Keratinocyte (primary cell): ENCODE measurements around the gene SPRTN. TPM values are rescaled to one million over a fixed set of nuclear protein-coding genes. Genes with fewer than 3 reads are reported as not detected.
A peak's percentile ranks its signal among the peaks of the same experiment; 100 is the strongest.

Experiments
- DNase-seq: peaks from one replicate; pipeline ENCODE4 v3.0.0-alpha.2; 2011; ENCODE audit warnings: low read depth, missing footprints, low spot score
- FAIRE-seq: peaks from 2 replicates; lab custom pipeline; 2011; peaks lifted over from hg19 to GRCh38; lab: Jason Lieb, UNC
- H2AFZ ChIP-seq: 2 replicates; pipeline ENCODE4 v1.6.0; 2012; ENCODE audit warnings: low read length, control low read depth, inconsistent platforms; ENCODE audit not compliant: control insufficient read depth
- H3K27ac ChIP-seq: 2 replicates; pipeline ENCODE4 v1.5.1; 2011; ENCODE audit warnings: low read length; ENCODE audit not compliant: control insufficient read depth, insufficient read depth
- H3K27me3 ChIP-seq: 3 replicates; pipeline ENCODE4 v1.6.0; 2011; ENCODE audit warnings: low read length; ENCODE audit not compliant: control insufficient read depth, insufficient read depth; ENCODE audit errors: extremely low read depth
- H3K36me3 ChIP-seq, 2 experiments: 2 replicates in 1 of 2; 3 replicates in 1 of 2; pipeline ENCODE4 v1.5.1; 2011; ENCODE audit warnings: low read length in 2 of 2, mild to moderate bottlenecking in 1 of 2; ENCODE audit not compliant: control insufficient read depth in 2 of 2, insufficient read depth in 2 of 2; ENCODE audit errors: extremely low read depth in 1 of 2
- H3K4me1 ChIP-seq: 3 replicates; pipeline ENCODE4 v1.5.1; 2011; ENCODE audit warnings: low read length; ENCODE audit not compliant: control insufficient read depth, insufficient read depth; ENCODE audit errors: extremely low read depth
- H3K4me2 ChIP-seq: 3 replicates; pipeline ENCODE4 v1.6.0; 2011; ENCODE audit warnings: low read depth, low read length; ENCODE audit not compliant: control insufficient read depth, insufficient read depth; ENCODE audit errors: extremely low read depth
- H3K4me3 ChIP-seq, 3 experiments: fragments of 200-600 bp in 1 of 3; sonication (generic) in 1 of 3; 2 replicates in 2 of 3; 3 replicates in 1 of 3; pipeline ENCODE4 v1.5.1; 2011 to 2016; ENCODE audit warnings: low read length in 3 of 3, mild to moderate bottlenecking in 3 of 3, control low read depth in 2 of 3, inconsistent platforms in 1 of 3, low read depth in 1 of 3, mixed read lengths in 1 of 3, mixed run types in 1 of 3, moderate library complexity in 1 of 3; ENCODE audit not compliant: control insufficient read depth in 2 of 3, insufficient read depth in 2 of 3; ENCODE audit errors: extremely low read depth in 1 of 3
- H3K79me2 ChIP-seq: 2 replicates; pipeline ENCODE4 v1.6.0; 2012; ENCODE audit warnings: low read length; ENCODE audit not compliant: control insufficient read depth, insufficient read depth
- H3K9ac ChIP-seq: 3 replicates; pipeline ENCODE4 v1.6.0; 2011; ENCODE audit warnings: low read length; ENCODE audit not compliant: control insufficient read depth, insufficient read depth; ENCODE audit errors: extremely low read depth
- H3K9me1 ChIP-seq: 3 replicates; pipeline ENCODE4 v1.6.0; 2011; ENCODE audit warnings: low read length; ENCODE audit not compliant: control insufficient read depth, insufficient read depth; ENCODE audit errors: extremely low read depth
- H3K9me3 ChIP-seq: 2 replicates; pipeline ENCODE4 v1.5.1; 2012; ENCODE audit warnings: low read depth, low read length; ENCODE audit not compliant: control insufficient read depth
- H4K20me1 ChIP-seq: 3 replicates; pipeline ENCODE4 v1.6.0; 2011; ENCODE audit warnings: low read length; ENCODE audit not compliant: control insufficient read depth, insufficient read depth; ENCODE audit errors: extremely low read depth
- EZH2 ChIP-seq: IDR thresholded peaks from one replicate; pipeline ENCODE4 v1.6.1; 2012; ENCODE audit warnings: inconsistent platforms, mild to moderate bottlenecking, low read length, moderate library complexity
- dilution Hi-C: fragments of 300-500 bp; cut with MboI; formaldehyde crosslinking; loops from one replicate; pipeline ENCODE4 v1.7.0; 2020; ENCODE audit warnings: low sequenced_read_pairs; ENCODE audit not compliant: extremely low pct_ligation_motif_present
- polyA plus RNA-seq, 5 experiments: library from polyadenylated mRNA; depleted of rRNA in 3 of 5; stranded (reverse) in 3 of 5; stranded (forward) in 1 of 5; unstranded in 1 of 5; fragments of >200 nt; gene quantifications; 1 replicate in 1 of 5; 2 replicates in 3 of 5; 3 replicates in 1 of 5; pipeline versions ENCODE4 v1.2.1 to v1.2.3, GENCODE V29; 2011 to 2012; ENCODE audit warnings: missing spikeins in 2 of 5, low read depth in 1 of 5, low replicate concordance in 1 of 5
- TF ChIP-seq, protein P1 (sequence below), 3 experiments: IDR thresholded peaks in 1 of 3; conservative IDR thresholded peaks in 1 of 3; optimal IDR thresholded peaks in 1 of 3; 2 replicates in 2 of 3; 3 replicates in 1 of 3; pipeline versions ENCODE3 to v1.5.1; 2011; ENCODE audit warnings: low read length in 3 of 3, mild to moderate bottlenecking in 3 of 3, moderate library complexity in 2 of 3, control low read depth in 1 of 3, inconsistent platforms in 1 of 3; ENCODE audit not compliant: insufficient read depth in 2 of 3; ENCODE audit errors: extremely low read depth in 1 of 3

SPRTN gene
- polyA plus RNA-seq, 1 donor (not counting 4 experiments of a cell fraction or from before 2014, with no cell fraction given), result 17.4 TPM

DNA sequence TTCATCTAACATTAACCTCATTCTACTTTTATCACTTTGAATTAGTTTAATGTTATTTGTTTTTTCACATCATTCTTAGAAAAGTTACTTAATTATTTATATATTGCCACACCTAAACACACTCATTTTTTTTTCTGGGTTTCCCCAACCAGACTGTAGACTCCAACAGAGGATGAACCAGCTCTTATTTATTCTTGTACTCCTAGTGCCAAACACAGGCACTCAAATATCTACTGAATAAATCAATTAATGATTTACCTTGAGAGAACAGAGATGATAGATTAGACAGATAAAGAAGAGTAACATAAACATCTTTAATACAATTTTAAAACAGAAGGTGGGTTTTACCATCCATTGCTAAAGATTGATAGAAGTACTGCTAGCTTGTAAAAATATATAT is 48.4 kb downstream of the SPRTN start:
- FAIRE-seq (no peak), DNase-seq (no peak)
- no peak overlapping the region for H2AFZ ChIP-seq
- no peaks in the 10 kb centered on the region for H3K9me3 ChIP-seq
- H3K36me3 ChIP-seq, result peaks cover 0 to 5% of the 10 kb centered on the region in 2 experiments
- peaks cover 58% of the 10 kb centered on the region for H3K4me1 ChIP-seq
- no peak overlapping the region for H3K4me3 ChIP-seq
- dilution Hi-C loops, result no loop called here
- H3K4me2 ChIP-seq, result no peak overlapping the region
- TF ChIP-seq, protein P1, sequence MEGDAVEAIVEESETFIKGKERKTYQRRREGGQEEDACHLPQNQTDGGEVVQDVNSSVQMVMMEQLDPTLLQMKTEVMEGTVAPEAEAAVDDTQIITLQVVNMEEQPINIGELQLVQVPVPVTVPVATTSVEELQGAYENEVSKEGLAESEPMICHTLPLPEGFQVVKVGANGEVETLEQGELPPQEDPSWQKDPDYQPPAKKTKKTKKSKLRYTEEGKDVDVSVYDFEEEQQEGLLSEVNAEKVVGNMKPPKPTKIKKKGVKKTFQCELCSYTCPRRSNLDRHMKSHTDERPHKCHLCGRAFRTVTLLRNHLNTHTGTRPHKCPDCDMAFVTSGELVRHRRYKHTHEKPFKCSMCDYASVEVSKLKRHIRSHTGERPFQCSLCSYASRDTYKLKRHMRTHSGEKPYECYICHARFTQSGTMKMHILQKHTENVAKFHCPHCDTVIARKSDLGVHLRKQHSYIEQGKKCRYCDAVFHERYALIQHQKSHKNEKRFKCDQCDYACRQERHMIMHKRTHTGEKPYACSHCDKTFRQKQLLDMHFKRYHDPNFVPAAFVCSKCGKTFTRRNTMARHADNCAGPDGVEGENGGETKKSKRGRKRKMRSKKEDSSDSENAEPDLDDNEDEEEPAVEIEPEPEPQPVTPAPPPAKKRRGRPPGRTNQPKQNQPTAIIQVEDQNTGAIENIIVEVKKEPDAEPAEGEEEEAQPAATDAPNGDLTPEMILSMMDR (optimal IDR thresholded peaks at IDR 0.05 in 1 of 3, IDR thresholded peaks at IDR 0.05 in 1 of 3, conservative IDR thresholded peaks at IDR 0.05 in 1 of 3; ENCODE audit: extremely low read depth in 1 of 3, insufficient read depth in 2 of 3, low read length in 3 of 3), result no peak
- TF ChIP-seq EZH2, result no peak
- peaks cover 2% of the 10 kb centered on the region for H3K9me1 ChIP-seq
- H3K79me2 ChIP-seq, result peaks cover 66% of the 10 kb centered on the region
- no peak overlapping the region for H3K9ac ChIP-seq
- H3K27me3 ChIP-seq, result no peaks in the 10 kb centered on the region
- no peaks in the 10 kb centered on the region for H4K20me1 ChIP-seq
- no peak overlapping the region for H3K27ac ChIP-seq

DNA sequence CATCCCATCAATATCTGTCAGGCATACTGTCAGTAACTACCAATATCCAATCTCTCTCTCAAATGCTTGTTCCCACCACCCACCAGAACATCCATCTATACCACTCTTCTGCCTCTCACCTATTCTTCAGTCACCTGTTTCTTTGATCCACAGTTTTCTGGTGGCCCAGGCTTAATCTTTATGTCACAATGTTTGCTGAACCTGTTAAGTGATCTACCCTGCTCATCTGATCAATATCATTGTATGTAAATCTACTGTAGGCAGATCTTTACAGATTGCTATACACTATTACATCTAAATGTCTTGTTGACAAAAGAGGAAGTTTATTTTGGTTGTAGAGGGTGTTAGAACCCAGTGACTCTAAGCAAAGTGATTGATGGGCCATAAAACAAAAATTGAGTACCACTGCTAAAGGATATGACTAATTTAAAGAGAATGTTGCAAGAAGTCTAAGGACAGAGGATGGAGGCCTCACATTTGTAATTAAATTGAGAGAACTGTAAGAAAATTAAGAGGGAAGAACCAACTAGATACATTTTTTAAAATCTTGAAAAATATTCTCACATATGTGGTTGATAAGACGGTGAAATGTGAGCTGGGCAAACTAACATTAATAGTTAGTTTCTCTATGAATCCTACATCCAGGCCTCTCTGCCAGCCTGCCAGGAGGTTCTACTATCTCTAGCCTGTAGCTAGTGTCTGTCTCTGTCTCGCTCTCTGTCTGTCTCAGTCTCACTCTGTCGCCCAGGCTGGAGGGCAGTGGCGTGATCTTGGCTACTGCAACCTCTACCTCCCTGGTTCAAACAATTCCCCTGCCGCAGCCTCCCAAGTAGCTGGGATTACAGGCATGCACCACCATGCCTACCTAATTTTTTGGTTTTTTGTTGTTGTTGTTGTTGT is 49.9 kb downstream of the SPRTN start:
- peaks cover 0 to 5% of the 10 kb centered on the region in 2 experiments for H3K36me3 ChIP-seq
- H4K20me1 ChIP-seq, result no peaks in the 10 kb centered on the region
- no peaks in the 10 kb centered on the region for H3K9me3 ChIP-seq
- H3K9me1 ChIP-seq, result peaks cover 2% of the 10 kb centered on the region
- peak overlapping the region; percentile 23 for H3K4me2 ChIP-seq
- H3K9ac ChIP-seq, result no peak overlapping the region
- dilution Hi-C loops, result no loop called here
- no peaks in the 10 kb centered on the region for H3K27me3 ChIP-seq
- no peak overlapping the region for H2AFZ ChIP-seq
- peaks cover 62% of the 10 kb centered on the region for H3K79me2 ChIP-seq
- no peak for TF ChIP-seq EZH2
- TF ChIP-seq, protein P1 (optimal IDR thresholded peaks at IDR 0.05 in 1 of 3, IDR thresholded peaks at IDR 0.05 in 1 of 3, conservative IDR thresholded peaks at IDR 0.05 in 1 of 3; ENCODE audit: extremely low read depth in 1 of 3, insufficient read depth in 2 of 3, low read length in 3 of 3), result no peak
- H3K4me3 ChIP-seq, result no peak overlapping the region
- H3K4me1 ChIP-seq, result peaks cover 46% of the 10 kb centered on the region
- DNase-seq, result no peak
- H3K27ac ChIP-seq, result no peak overlapping the region
- no peak for FAIRE-seq
